HG02763 (cell line): ENCODE measurements around the gene AAGAB.

Source experiments
- ATAC-seq: cut with Tn5 transposase; IDR thresholded peaks from one replicate; pipeline ENCODE4 v1.9.1; 2021; ENCODE audit warnings: mild to moderate bottlenecking, moderate library complexity; ENCODE audit not compliant: unreplicated experiment

Gene AAGAB

DNA sequence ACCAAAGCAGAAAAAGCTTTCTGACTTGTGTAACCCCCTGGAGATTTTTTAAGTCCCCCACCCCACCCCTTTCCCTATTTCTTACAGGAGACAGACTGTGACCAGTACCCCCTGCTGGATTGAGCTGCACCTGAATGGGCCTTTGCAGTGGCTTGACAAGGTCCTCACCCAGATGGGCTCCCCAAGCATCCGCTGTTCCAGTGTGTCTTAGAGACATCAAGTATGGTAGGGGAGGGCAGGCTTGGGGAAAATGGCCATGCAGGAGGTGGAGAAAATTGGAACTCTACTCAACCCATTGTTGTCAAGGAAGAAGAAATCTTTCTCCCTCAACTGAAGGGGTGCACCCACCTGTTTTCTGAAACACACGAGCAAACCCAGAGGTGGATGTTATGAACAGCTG is 64.1 kb downstream of the AAGAB start:
- no peak for ATAC-seq

GRCh38 chr15:67189326-67190051 is 65.0 kb downstream of the AAGAB start:
- ATAC-seq, result no peak

DNA sequence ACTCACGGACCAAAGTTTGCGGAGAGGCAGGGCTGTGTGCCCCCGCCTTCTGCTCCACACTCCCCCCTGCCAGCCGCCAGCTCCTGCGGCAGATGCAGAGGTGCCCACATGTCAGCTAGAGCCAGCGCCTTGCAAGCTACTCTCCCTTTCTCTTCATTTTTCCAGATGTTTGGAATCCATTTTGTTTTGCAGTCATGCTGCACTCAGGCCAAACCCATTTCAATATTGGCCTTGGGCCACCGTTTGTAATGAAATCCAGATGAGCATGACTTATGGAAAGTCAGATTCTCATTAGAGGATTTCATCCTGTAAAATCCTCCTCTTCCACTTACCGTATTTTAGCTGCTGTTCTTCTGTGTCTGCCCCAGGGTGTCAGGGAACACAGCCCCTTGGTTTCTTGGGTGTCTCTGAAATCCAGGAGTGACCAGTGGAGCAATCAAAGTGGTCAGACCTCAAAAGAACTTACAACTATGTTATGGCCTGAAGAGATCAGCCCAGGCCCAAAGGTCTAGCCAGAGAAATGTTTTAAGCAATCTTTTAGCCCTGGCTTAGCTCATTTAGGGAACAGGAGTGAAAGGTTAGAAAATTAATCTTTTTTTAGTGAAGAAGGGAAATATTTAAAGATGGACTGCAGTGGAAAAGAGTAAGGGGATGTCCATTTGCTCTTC is 65.8 kb downstream of the AAGAB start:
- no peak for ATAC-seq

DNA sequence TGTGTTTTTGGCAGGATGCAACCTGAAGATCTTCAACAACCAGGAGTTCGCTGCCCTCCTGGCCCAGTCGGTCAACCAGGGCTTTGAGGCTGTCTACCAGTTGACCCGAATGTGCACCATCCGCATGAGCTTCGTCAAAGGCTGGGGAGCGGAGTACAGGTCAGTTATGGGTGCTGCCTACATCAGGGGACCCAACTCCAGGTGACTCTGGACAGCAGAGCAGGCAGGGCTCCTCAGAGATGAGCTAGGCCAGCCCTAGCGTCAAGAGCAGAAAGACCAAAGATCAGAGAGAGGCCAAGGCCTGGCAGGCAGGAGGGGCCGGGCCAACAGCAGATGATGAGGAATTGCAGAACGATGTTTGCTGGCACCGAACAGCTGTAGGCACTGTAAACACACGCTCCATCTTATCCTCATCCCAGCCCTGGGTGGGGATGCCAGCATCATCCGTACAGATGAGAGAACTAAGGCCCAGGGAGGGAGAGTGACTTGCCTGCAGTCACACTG is 67.1 kb downstream of the AAGAB start:
- no peak for ATAC-seq

- ATAC-seq, result no peak
Measured at GRCh38 chr15:67186688-67187087, 67.8 kb downstream of the AAGAB start.

- no peak for ATAC-seq
Measured at GRCh38 chr15:67186226-67186649, 68.2 kb downstream of the AAGAB start.

DNA sequence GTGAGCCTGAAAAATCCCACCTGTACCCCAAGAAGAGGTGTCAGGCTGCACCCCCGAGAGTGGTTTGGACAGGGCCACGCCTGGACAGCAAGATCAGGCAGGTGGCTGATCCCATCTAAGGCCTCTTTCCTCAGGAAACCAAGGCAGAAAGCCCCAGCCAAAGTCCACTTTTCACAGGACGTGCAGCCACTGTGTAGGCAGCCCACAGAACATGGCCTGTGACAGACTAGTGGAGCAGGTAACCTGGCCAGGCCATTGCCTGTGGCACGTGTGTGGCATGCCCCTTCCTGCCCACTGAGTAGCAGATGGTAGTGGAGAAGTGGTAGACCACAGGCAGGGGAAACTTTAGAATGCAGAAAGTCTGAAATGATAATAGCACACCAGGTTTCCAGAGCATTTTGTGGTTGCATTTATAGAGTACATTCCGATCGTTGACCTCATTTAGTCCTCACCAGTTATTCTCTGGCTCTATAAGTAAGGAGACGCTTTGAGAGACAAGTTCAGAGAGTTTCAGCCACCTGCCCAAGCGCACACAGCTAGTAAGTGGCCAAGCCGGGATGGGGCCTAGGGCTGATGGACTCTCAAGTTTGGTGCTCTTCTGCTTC is 68.7 kb downstream of the AAGAB start:
- no peak for ATAC-seq

GRCh38 chr15:67185051-67185450 is 69.4 kb downstream of the AAGAB start:
- no peak for ATAC-seq

DNA sequence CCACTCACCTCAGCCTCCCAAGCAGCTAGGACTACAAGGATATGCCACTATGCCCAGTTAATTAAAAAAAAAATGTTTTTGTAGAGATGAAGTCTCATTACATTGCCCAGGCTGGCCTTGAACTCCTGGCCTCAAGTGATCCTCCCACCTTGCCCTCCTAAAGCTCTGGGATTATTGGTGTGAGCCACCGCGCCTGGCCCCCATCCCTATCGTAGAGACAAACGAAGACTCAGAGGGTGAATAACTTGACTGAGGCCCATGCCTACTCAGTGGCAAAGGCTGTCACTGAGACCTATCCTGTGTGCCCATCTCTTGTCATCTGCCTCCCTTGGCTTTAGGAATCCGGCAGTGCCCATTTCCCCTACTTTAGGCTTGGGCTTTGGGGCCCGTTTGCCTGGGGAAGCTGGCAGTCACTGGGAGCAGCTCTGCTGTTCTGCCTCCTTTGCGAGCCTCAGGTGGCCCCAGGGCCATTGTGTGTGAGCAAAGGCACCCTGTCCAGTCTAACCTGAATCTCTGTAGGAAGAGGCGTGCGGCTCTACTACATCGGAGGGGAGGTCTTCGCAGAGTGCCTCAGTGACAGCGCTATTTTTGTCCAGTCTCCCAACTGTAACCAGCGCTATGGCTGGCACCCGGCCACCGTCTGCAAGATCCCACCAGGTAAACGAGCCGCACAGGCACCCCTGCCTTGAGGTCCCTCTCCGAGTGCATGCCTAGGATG is 70.1 kb downstream of the AAGAB start:
- no peak for ATAC-seq

DNA sequence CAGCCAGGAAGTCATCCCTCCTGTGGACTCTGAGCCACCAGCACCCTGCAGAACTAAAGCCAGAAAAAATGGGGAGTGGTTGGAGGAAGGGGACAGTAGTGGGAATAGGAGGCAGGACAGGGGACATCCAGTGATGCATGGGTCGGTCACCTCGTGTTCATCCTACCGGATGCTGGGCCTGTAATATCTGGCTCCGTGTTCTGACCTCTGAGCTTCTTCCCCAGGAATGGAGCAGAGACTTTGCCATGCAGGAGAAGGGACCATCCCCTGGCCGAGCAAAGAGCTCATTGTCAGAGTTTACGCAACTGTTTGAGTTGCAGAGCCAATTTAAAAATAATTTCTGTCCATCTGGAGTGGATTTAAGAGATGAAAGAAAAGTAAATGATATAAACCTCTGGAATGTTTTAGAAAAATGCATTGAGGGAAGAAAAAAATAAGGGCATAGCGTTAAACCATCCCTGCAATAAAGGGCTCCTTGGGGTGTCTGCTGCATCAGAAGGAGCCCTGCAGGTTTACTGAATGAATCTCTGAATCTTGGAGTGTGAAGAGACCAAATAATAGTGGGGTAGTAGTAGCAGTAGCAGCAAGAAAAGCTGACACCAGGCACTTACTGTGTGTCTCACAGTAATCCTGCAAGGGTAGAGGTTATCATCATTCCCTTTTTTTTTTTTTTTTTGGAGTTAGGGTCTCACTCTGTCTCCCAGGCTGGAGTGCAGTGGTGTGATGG is 70.9 kb downstream of the AAGAB start:
- ATAC-seq, result no peak

DNA sequence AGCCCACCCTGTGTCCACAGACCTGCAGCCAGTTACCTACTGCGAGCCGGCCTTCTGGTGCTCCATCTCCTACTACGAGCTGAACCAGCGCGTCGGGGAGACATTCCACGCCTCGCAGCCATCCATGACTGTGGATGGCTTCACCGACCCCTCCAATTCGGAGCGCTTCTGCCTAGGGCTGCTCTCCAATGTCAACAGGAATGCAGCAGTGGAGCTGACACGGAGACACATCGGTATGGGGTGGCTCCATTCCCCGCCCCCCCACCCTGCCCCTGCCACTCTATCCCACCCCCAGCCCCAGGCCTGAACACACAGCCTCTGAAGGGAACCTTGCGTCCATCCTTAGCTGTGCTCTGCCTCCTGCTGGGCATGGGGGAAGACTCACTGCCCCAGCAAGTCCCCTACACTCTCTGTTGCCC is 73.2 kb downstream of the AAGAB start:
- ATAC-seq, result no peak

- ATAC-seq, result no peak
Measured at GRCh38 chr15:67180514-67181191, 73.8 kb downstream of the AAGAB start.

GRCh38 chr15:67180035-67180434 is 74.4 kb downstream of the AAGAB start:
- no peak for ATAC-seq

DNA sequence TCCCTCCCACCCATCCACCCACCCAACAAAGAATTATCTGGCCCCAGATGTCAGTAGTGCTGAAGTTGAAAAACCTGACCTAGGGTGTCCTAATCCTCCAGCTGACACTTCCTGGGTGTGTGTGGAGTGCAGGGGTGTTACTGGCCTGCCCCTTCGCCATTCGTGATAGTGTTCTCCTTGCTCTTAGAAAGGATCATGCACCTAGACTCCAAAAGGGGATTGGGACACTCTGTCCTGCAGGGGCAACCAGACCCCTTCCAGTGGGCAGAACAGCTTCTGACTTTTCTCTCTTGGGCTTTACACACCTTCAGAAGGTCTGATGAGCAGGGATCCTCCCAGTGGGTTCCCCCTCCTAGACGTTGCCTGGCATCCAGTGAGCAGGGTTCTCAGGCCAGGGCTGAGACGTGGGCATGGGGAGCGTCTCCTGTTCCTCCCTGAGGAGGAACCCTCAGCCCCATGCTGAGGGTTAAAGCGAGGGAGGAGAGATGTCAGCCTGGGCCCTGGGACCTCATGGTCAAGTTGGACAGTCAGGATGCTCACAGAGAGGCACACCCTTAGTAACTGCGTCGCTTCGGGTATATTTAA is 75.0 kb downstream of the AAGAB start:
- ATAC-seq, result no peak

DNA sequence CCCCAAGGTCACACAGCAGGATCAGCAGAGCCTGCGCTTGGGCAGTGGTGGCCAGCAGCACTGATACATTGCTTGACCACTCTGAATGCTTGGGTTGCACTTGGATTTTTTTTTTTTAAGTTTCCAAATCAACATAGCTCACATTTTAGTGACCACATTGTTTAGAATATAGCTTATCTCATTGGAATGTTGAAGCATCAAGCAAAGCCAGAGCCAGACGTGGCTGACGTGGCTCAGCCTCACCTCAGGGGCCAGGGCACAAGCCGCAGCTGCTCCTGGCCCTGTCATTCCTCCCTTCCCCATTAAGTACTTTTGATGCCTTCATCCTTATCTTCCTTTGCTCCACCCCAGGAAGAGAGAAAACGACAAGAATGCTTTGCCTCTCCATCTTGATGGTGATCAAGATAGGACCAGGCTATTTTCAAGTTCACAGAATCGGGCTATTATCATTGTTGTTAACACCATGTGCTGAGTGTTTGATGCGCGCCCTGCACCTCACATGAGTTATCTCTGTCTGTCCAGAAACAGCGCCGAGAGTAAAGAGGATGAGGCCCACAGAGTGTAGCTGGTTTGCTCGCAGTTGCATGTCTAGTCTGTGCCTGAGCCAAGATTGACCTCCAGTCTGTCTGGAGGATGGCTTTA is 75.8 kb downstream of the AAGAB start:
- no peak for ATAC-seq

DNA sequence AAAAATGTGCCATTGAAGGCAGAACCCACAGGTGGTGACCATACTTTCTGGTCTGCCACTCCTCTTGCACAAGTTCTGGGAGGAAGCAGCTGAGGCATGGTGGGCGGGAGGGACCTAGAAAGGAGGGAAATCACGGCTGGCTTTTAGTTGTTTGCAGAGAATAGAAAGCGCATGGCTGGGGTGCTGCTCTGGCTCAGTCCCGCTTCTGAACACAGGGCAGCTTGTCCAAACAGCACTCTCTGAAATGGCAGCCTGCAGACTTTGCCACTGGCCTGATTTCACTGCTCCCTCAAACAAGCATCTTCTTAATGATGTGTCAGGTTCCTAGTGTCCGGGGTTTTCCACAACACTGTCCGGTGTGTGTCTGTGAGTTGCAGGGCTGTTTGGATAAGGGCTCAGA is 76.7 kb downstream of the AAGAB start:
- no peak for ATAC-seq

- no peak for ATAC-seq
Measured at GRCh38 chr15:67176195-67176971, 78.1 kb downstream of the AAGAB start.

DNA sequence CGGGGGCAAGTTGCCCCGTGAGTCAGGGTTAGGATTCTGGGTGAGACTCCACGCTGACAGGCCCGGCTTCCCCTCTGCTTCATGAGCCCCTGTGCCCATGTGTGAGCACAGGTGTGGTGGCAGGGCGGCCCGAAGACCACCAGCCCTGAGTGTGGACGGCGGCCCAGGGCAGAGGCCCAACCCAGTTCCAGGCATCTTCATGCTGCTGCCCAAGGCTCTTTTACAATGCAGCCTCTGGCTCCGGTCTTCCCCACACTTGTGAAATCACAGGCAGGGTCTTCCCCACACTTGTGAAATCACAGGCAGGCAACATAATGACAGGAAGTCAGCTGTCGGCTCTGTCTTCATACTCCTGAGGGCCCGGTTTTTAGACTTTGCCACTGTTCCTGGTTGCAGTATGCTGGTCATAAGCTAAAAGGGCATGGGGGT is 78.8 kb downstream of the AAGAB start:
- ATAC-seq, result no peak
